Measurements from ENCODE around the gene GGA1.
"Not testable (repeated sequence)": the region's sequence is repeated elsewhere in the genome, so short reads cannot be mapped to it uniquely, and the experiment has no call there.

GGA1 gene

GRCh38 chr22:37571258-37571991, 37.2 kb upstream of the GGA1 start:
- DNase-seq = no peak

GRCh38 chr22:37571992-37572373, 36.7 kb upstream of the GGA1 start:
- no peak for DNase-seq

GRCh38 chr22:37575490-37576003, 33.1 kb upstream of the GGA1 start:
- no peak for DNase-seq

GRCh38 chr22:37578002-37578401, 30.6 kb upstream of the GGA1 start:
- DNase-seq = no peak

GRCh38 chr22:37581504-37581903, 27.1 kb upstream of the GGA1 start:
- no peak for DNase-seq

- DNase-seq = no peak
Measured at GRCh38 chr22:37582526-37582925, 26.1 kb upstream of the GGA1 start.

GRCh38 chr22:37588546-37589215, 20.0 kb upstream of the GGA1 start:
- DNase-seq = no peak

- DNase-seq = no peak
Measured at GRCh38 chr22:37589636-37590035, 19.0 kb upstream of the GGA1 start.

GRCh38 chr22:37591081-37591480, 17.6 kb upstream of the GGA1 start:
- DNase-seq = not testable (repeated sequence)

- DNase-seq = no peak
Measured at GRCh38 chr22:37591823-37592404, 16.7 kb upstream of the GGA1 start.

- no peak for DNase-seq
Measured at GRCh38 chr22:37594237-37594636, 14.4 kb upstream of the GGA1 start.

GRCh38 chr22:37599153-37599552, 9.5 kb upstream of the GGA1 start:
- DNase-seq = no peak

GRCh38 chr22:37601203-37601539, 7.5 kb upstream of the GGA1 start:
- DNase-seq = no peak

GRCh38 chr22:37601540-37602442, 6.8 kb upstream of the GGA1 start:
- no peak for DNase-seq

- not testable (repeated sequence) for DNase-seq
Measured at GRCh38 chr22:37602546-37603277, 5.9 kb upstream of the GGA1 start.

- no peak for DNase-seq
Measured at GRCh38 chr22:37604074-37604473, 4.6 kb upstream of the GGA1 start.

- DNase-seq = peak; percentile 38
Measured at GRCh38 chr22:37604875-37605274, 3.8 kb upstream of the GGA1 start.

GRCh38 chr22:37607010-37607934, 1.4 kb upstream of the GGA1 start:
- peak; percentile 91 for DNase-seq

GRCh38 chr22:37607935-37608476, 628 bp upstream of the GGA1 start:
- DNase-seq = no peak

- DNase-seq = no peak
Measured at GRCh38 chr22:37609240-37610152, 862 bp downstream of the GGA1 start.

All from stimulated activated CD4-positive, alpha-beta T cell treated with anti-CD3 and anti-CD28 coated beads, Interleukin-4, amount 100 ng/mL, for 24 hours (primary cell).